Measurements from ENCODE around the gene SYCE1L. TPM values are rescaled to one million over a fixed set of nuclear protein-coding genes. Genes with fewer than 3 reads are reported as not detected.

Gene SYCE1L
- total RNA-seq, 1 donor from 2014 or later: 3.9 TPM

GRCh38 chr16:77206533-77206932, 7.3 kb downstream of the SYCE1L start:
- Mint-ChIP-seq H3K4me3 (ENCODE audit: unreplicated experiment) (no peak overlapping the region), H3K9me3 (ENCODE audit: low read depth) (no peaks in the 10 kb centered on the region), H3K4me1 (ENCODE audit: low read depth) (peaks cover 2% of the 10 kb centered on the region), H3K27ac (ENCODE audit: unreplicated experiment) (no peak overlapping the region), H3K27me3 (ENCODE audit: low read depth) (no peaks in the 10 kb centered on the region), H3K36me3 (ENCODE audit: low read depth) (peaks cover 2% of the 10 kb centered on the region)
- TF ChIP-seq CTCF (IDR thresholded peaks at IDR 0.05): no peak
- DNase-seq (ENCODE audit: low spot score): no peak

GRCh38 chr16:77207030-77207429, 7.8 kb downstream of the SYCE1L start:
- no peak overlapping the region for H3K4me3 Mint-ChIP-seq (ENCODE audit: unreplicated experiment)
- peaks cover 7% of the 10 kb centered on the region for H3K4me1 Mint-ChIP-seq (ENCODE audit: low read depth)
- no peak for TF ChIP-seq CTCF (IDR thresholded peaks at IDR 0.05)
- no peaks in the 10 kb centered on the region for H3K9me3 Mint-ChIP-seq (ENCODE audit: low read depth)
- DNase-seq (ENCODE audit: low spot score): no peak
- H3K27ac Mint-ChIP-seq (ENCODE audit: unreplicated experiment): no peak overlapping the region
- H3K27me3 Mint-ChIP-seq (ENCODE audit: low read depth): no peaks in the 10 kb centered on the region
- H3K36me3 Mint-ChIP-seq (ENCODE audit: low read depth): peaks cover 2% of the 10 kb centered on the region

GRCh38 chr16:77208382-77208781, 9.2 kb downstream of the SYCE1L start:
- Mint-ChIP-seq H3K9me3 (ENCODE audit: low read depth) (no peaks in the 10 kb centered on the region), H3K4me1 (ENCODE audit: low read depth) (peaks cover 10% of the 10 kb centered on the region), H3K36me3 (ENCODE audit: low read depth) (peaks cover 2% of the 10 kb centered on the region), H3K27me3 (ENCODE audit: low read depth) (no peaks in the 10 kb centered on the region), H3K4me3 (ENCODE audit: unreplicated experiment) (no peak overlapping the region), H3K27ac (ENCODE audit: unreplicated experiment) (no peak overlapping the region)
- no peak for DNase-seq (ENCODE audit: low spot score)
- no peak for TF ChIP-seq CTCF (IDR thresholded peaks at IDR 0.05)

GRCh38 chr16:77211880-77212740, 12.9 kb downstream of the SYCE1L start:
- peak overlapping the region; percentile 69 for H3K27ac Mint-ChIP-seq (ENCODE audit: unreplicated experiment)

More at GRCh38 chr16:77211880-77212740, 12.9 kb downstream of the SYCE1L start:
- no peaks in the 10 kb centered on the region for H3K9me3 Mint-ChIP-seq (ENCODE audit: low read depth)
- DNase-seq (ENCODE audit: low spot score): no peak
- H3K4me3 Mint-ChIP-seq (ENCODE audit: unreplicated experiment): peak overlapping the region; percentile 72
- H3K36me3 Mint-ChIP-seq (ENCODE audit: low read depth): no peaks in the 10 kb centered on the region
- no peaks in the 10 kb centered on the region for H3K27me3 Mint-ChIP-seq (ENCODE audit: low read depth)
- TF ChIP-seq CTCF (IDR thresholded peaks at IDR 0.05): no peak
- H3K4me1 Mint-ChIP-seq (ENCODE audit: low read depth): peaks cover 19% of the 10 kb centered on the region

Measured in chondrocyte (in vitro differentiated cells).